K562 (cell line): ENCODE measurements around the gene PGP.

Source experiments
- BRCA1 ChIP-seq, 2 experiments: fragments of 450-650 bp in 1 of 2; sonication (generic) in 1 of 2; formaldehyde crosslinking in 1 of 2; IDR thresholded peaks; 2 replicates each; pipeline versions ENCODE4 v1.5.0 to v1.6.1; 2017 to 2020; ENCODE audit warnings: mild to moderate bottlenecking in 1 of 2, missing genetic modification reagents in 1 of 2
- CHD7 ChIP-seq: fragments of 200-600 bp; sonication (generic); IDR thresholded peaks from one replicate; pipeline ENCODE4 v1.6.1; 2012; ENCODE audit warnings: mild to moderate bottlenecking, low read depth, low read length, inconsistent platforms
- CTCF ChIP-seq, 3 experiments: IDR thresholded peaks in 2 of 3; conservative IDR thresholded peaks in 1 of 3; 2 replicates each; pipeline ENCODE4 v1.5.1; 2011 to 2012; ENCODE audit warnings: low read length in 3 of 3, mild to moderate bottlenecking in 3 of 3, control low read depth in 2 of 3, improper control_type of control experiment in 1 of 3, inconsistent platforms in 1 of 3, low read depth in 1 of 3, mixed read lengths in 1 of 3, moderate library complexity in 1 of 3; ENCODE audit not compliant: insufficient read depth in 2 of 3
- EZH2 ChIP-seq: IDR thresholded peaks from 2 replicates; pipeline ENCODE4 v1.6.1; 2012; ENCODE audit warnings: low read depth, mild to moderate bottlenecking, inconsistent platforms, low read length, borderline replicate concordance
- FOXO4 ChIP-seq: fragments of 450-650 bp; formaldehyde crosslinking; IDR thresholded peaks from 2 replicates; pipeline ENCODE4 v1.4.0; 2020; ENCODE audit warnings: mild to moderate bottlenecking, moderate library complexity
- MAX ChIP-seq: sonication (generic); formaldehyde crosslinking; IDR thresholded peaks from 2 replicates; pipeline ENCODE4 v1.9.0; 2022; ENCODE audit warnings: mild to moderate bottlenecking, missing genetic modification reagents
- MTA1 ChIP-seq: fragments of 450-650 bp; IDR thresholded peaks from 2 replicates; pipeline ENCODE4 v1.6.1; 2017; ENCODE audit warnings: borderline replicate concordance
- RBM25 ChIP-seq: fragments of 200-400 bp; formaldehyde crosslinking; IDR thresholded peaks from 2 replicates; pipeline ENCODE4 v1.6.1; 2018; ENCODE audit warnings: low read length, low read depth, moderate library complexity; ENCODE audit not compliant: severe bottlenecking
- TAF7 ChIP-seq: fragments of 450-650 bp; IDR thresholded peaks from 2 replicates; pipeline ENCODE4 v1.6.1; 2016; ENCODE audit warnings: missing genetic modification characterization, missing compliant biosample characterization
- TCF7L2 ChIP-seq: fragments of 150-350 bp; IDR thresholded peaks from 2 replicates; pipeline ENCODE4 v1.6.1; 2016; ENCODE audit warnings: low read depth, mild to moderate bottlenecking, low read length, moderate library complexity
- ZBTB43 ChIP-seq: sonication (generic); formaldehyde crosslinking; IDR thresholded peaks from 2 replicates; pipeline ENCODE4 v1.8.0; 2023; ENCODE audit warnings: mild to moderate bottlenecking, missing genetic modification reagents
- ZFP36 ChIP-seq: fragments of 150-350 bp; IDR thresholded peaks from 2 replicates; pipeline ENCODE4 v1.6.1; 2018; ENCODE audit warnings: low read length, low read depth; ENCODE audit not compliant: partially characterized antibody
- ZHX1 ChIP-seq: fragments of 150-350 bp; conservative IDR thresholded peaks from 2 replicates; pipeline ENCODE4 v1.6.1; 2014; ENCODE audit warnings: low read length

GRCh38 chr16:2166263-2167067 lies 48.2 kb downstream of the PGP start:
- no peak for TF ChIP-seq CTCF (IDR thresholded peaks at IDR 0.05 in 2 of 3, conservative IDR thresholded peaks at IDR 0.05 in 1 of 3; ENCODE audit: insufficient read depth in 2 of 3, low read depth in 1 of 3, low read length in 3 of 3)
- TF ChIP-seq ZHX1 = no peak
- TF ChIP-seq TAF7 = no peak
- no peak for TF ChIP-seq ZBTB43 (CRISPR knock-in tag)
- no peak for TF ChIP-seq BRCA1 (IDR thresholded peaks at IDR 0.05)
- TF ChIP-seq BRCA1 (CRISPR knock-in tag; IDR thresholded peaks at IDR 0.05) = no peak
- TF ChIP-seq ZFP36 = no peak
- no peak for TF ChIP-seq MTA1
- no peak for TF ChIP-seq CHD7
- TF ChIP-seq MAX (CRISPR knock-in tag) = no peak
- TF ChIP-seq RBM25 = no peak
- TF ChIP-seq TCF7L2 = no peak
- TF ChIP-seq FOXO4 (CRISPR knock-in tag) = no peak
- no peak for TF ChIP-seq EZH2
